GF-D8 (cell line): Measurements from ENCODE around the gene TSPY9.
"Not testable (repeated sequence)": the region's sequence is repeated elsewhere in the genome, so short reads cannot be mapped to it uniquely, and the experiment has no call there.

ENCODE experiments used
- DNase-seq: peaks from one replicate; lab custom pipeline; 2025; lab: John Stamatoyannopoulos, UW

The TSPY9 gene, protein sequence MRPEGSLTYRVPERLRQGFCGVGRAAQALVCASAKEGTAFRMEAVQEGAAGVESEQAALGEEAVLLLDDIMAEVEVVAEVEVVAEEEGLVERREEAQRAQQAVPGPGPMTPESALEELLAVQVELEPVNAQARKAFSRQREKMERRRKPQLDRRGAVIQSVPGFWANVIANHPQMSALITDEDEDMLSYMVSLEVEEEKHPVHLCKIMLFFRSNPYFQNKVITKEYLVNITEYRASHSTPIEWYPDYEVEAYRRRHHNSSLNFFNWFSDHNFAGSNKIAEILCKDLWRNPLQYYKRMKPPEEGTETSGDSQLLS

DNA sequence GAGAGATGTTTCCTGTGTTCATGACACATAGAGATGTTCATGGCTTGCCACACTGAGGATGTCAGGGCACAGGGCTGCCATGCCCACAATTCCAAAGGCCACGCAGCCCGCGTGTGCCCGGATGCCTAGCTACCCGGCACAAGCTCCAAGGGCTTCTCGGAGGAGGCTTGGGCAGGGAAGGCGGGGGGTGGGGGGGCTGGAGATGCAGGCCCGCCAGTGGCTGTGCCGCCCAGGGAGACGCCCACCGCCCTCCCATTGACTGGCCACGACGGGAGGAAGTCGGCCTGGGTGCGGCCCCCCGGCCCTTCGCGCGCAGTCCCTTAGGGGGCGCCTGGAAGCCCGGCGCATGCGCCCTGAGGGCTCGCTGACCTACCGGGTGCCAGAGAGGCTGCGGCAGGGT, at the start of gene TSPY9:
TSPY9 (plus strand) TSS at position 301 of the 400 bp plus-strand sequence; CDS start at position 347, 46 bp downstream.
- not testable (repeated sequence) for DNase-seq

DNA sequence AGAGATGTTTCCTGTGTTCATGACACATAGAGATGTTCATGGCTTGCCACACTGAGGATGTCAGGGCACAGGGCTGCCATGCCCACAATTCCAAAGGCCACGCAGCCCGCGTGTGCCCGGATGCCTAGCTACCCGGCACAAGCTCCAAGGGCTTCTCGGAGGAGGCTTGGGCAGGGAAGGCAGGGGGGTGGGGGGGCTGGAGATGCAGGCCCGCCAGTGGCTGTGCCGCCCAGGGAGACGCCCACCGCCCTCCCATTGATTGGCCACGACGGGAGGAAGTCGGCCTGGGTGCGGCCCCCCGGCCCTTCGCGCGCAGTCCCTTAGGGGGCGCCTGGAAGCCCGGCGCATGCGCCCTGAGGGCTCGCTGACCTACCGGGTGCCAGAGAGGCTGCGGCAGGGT, 20.4 kb upstream of the TSPY9 start, which contains the start of gene TSPY1:
TSPY1 (plus strand) TSS at position 301 of the 400 bp plus-strand sequence; CDS start at position 347, 46 bp downstream.
- DNase-seq = not testable (repeated sequence)

DNA sequence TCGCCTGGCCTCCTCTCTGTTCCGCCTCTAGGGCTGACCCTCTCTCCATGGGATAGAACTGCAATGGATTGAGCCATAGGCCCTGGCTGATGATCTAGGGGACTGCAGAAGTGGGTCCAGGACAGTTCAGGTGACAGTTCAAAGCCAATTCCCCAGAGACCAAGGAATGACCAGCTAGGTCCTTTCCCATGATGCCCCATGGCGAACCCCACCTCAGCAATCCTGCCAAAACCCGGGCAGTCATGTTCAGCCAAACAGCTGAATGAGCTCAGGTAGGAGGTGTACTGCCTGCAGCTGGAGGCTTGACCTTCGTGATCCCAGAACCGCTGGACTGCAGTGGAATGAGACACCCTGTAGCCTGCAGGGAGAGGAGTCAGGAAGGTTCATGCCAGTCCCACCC, 17.3 kb downstream of the TSPY9 start:
- DNase-seq = not testable (repeated sequence)

DNA sequence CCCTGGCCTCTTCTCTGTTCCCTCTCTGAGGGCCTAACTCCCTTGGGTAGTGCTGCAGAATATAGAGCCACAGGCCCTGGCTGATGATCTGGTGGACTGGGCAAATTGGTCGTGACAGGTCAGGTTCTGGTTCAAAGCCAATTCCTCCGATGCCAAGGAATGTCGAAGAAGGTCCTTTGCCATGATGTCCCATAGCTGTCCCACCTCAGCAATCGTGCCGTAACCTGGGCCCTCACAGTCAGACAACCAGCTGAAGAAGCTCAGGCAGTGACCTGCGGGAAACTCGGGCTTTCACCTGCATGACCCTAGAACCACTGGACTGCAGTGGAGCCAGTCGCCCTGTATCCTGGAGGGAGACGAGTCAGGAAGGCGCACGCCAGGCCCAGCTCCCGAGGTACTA, 29.2 kb downstream of the TSPY9 start:
- DNase-seq = not testable (repeated sequence)

DNA sequence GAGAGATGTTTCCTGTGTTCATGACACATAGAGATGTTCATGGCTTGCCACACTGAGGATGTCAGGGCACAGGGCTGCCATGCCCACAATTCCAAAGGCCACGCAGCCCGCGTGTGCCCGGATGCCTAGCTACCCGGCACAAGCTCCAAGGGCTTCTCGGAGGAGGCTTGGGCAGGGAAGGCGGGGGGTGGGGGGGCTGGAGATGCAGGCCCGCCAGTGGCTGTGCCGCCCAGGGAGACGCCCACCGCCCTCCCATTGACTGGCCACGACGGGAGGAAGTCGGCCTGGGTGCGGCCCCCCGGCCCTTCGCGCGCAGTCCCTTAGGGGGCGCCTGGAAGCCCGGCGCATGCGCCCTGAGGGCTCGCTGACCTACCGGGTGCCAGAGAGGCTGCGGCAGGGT, 40.5 kb downstream of the TSPY9 start, which contains the start of gene TSPY10:
TSPY10 (plus strand) TSS at position 301 of the 400 bp plus-strand sequence; CDS start at position 347, 46 bp downstream.
- DNase-seq = not testable (repeated sequence)
